ENCODE data around the gene RUFY4.
A peak's percentile ranks its signal among the peaks of the same experiment; 100 is the strongest.
"Not testable (repeated sequence)": the region's sequence is repeated elsewhere in the genome, so short reads cannot be mapped to it uniquely, and the experiment has no call there.

RUFY4 gene

GRCh38 chr2:218093879-218094278, 24.8 kb downstream of the RUFY4 start:
- DNase-seq = no peak

- DNase-seq = no peak
These were observed 26.8 kb downstream of the RUFY4 start for GRCh38 chr2:218095853-218096252.

- no peak for DNase-seq
These were observed 28.9 kb downstream of the RUFY4 start for GRCh38 chr2:218097975-218098374.

- DNase-seq = not testable (repeated sequence)
These were observed 39.8 kb downstream of the RUFY4 start for GRCh38 chr2:218108834-218109233.

GRCh38 chr2:218121789-218122188, 52.7 kb downstream of the RUFY4 start:
- DNase-seq = not testable (repeated sequence)

GRCh38 chr2:218122286-218122685, 53.2 kb downstream of the RUFY4 start:
- DNase-seq = not testable (repeated sequence)

GRCh38 chr2:218123986-218124385, 54.9 kb downstream of the RUFY4 start:
- no peak for DNase-seq

GRCh38 chr2:218125095-218125494, 56.0 kb downstream of the RUFY4 start:
- no peak for DNase-seq

GRCh38 chr2:218125626-218126080, 56.6 kb downstream of the RUFY4 start, which contains the start of gene CXCR2:
TSS of gene CXCR2 (plus strand) at chr2:218126028. CDS start at chr2:218134802, 8,774 bp downstream.
- no peak for DNase-seq

- DNase-seq = no peak
These were observed 58.9 kb downstream of the RUFY4 start for GRCh38 chr2:218127929-218128455.

- no peak for DNase-seq
These were observed 59.9 kb downstream of the RUFY4 start for GRCh38 chr2:218128781-218129457.

- DNase-seq = peak; percentile 5
These were observed 60.5 kb downstream of the RUFY4 start for GRCh38 chr2:218129458-218130135.

GRCh38 chr2:218130377-218130776, 61.3 kb downstream of the RUFY4 start:
- no peak for DNase-seq

GRCh38 chr2:218130822-218131221, 61.8 kb downstream of the RUFY4 start:
- DNase-seq = no peak

GRCh38 chr2:218137514-218137913, 68.5 kb downstream of the RUFY4 start:
- DNase-seq = no peak

- no peak for DNase-seq
These were observed 69.0 kb downstream of the RUFY4 start for GRCh38 chr2:218138047-218138446.

All from EL (cell line).